ENCODE measurements around the gene KRTAP12-3. TPM values are rescaled to one million over a fixed set of nuclear protein-coding genes. Genes with fewer than 3 reads are reported as not detected.
"Not testable (repeated sequence)": the region's sequence is repeated elsewhere in the genome, so short reads cannot be mapped to it uniquely, and the experiment has no call there.

The KRTAP12-3 gene
- total and polyA plus RNA-seq, 11 donors, result not detected

- DNase-seq (no peak), ATAC-seq (no peak)
- H3K4me3 ChIP-seq, result no peak overlapping the region
- WGBS, 4 donors, result 62 to 81% (median 65%) methylated on average over 11 of the region's 11 CpGs
- H3K9me3 ChIP-seq, result peaks cover 0 to 10% (median 2%) of the 10 kb centered on the region in 12 donors
- intact Hi-C loops (cut with DNase I), result no loop called here
- no peak overlapping the region for H3K27ac ChIP-seq
- peaks cover 0 to 37% (median 13%) of the 10 kb centered on the region in 9 donors for H3K27me3 ChIP-seq
- no peaks in the 10 kb centered on the region for H3K4me1 ChIP-seq
- H3K36me3 ChIP-seq, result no peaks in the 10 kb centered on the region
- TF ChIP-seq POLR2A (IDR thresholded peaks at IDR 0.05), result no peak
- no peak for TF ChIP-seq CTCF (IDR thresholded peaks at IDR 0.05)
These were observed 29.9 kb downstream of the KRTAP12-3 start for GRCh38 chr21:44687671-44688070.

GRCh38 chr21:44689740-44690139 lies 32.0 kb downstream of the KRTAP12-3 start:
- H3K4me1 ChIP-seq; H3K36me3 ChIP-seq; intact Hi-C loops (cut with DNase I); ATAC-seq; DNase-seq; H3K4me3 ChIP-seq; H3K27ac ChIP-seq: not testable (repeated sequence)
- Histone ChIP-seq H3K9me3 (peaks cover 0 to 27% (median 14%) of the 10 kb centered on the region in 12 donors), H3K27me3 (peaks cover 0 to 37% (median 13%) of the 10 kb centered on the region in 9 donors)
- WGBS, 4 donors, result 83 to 92% (median 86%) methylated on average over 3 of the region's 3 CpGs

- intact Hi-C loops (cut with DNase I), result no loop called here
- Histone ChIP-seq H3K36me3 (no peaks in the 10 kb centered on the region), H3K4me1 (no peaks in the 10 kb centered on the region), H3K9me3 (peaks cover 0 to 27% (median 14%) of the 10 kb centered on the region in 12 donors), H3K4me3 (no peak overlapping the region), H3K27ac (no peak overlapping the region), H3K27me3 (peaks cover 0 to 29% (median 13%) of the 10 kb centered on the region in 9 donors)
- TF ChIP-seq POLR2A (IDR thresholded peaks at IDR 0.05), result no peak
- no peak for TF ChIP-seq CTCF (IDR thresholded peaks at IDR 0.05)
- ATAC-seq, result no peak
- no peak for DNase-seq
- WGBS, 4 donors, result 57 to 69% (median 65%) methylated on average over 2 of the region's 2 CpGs
These were observed 34.0 kb downstream of the KRTAP12-3 start for GRCh38 chr21:44691686-44692085.

DNA sequence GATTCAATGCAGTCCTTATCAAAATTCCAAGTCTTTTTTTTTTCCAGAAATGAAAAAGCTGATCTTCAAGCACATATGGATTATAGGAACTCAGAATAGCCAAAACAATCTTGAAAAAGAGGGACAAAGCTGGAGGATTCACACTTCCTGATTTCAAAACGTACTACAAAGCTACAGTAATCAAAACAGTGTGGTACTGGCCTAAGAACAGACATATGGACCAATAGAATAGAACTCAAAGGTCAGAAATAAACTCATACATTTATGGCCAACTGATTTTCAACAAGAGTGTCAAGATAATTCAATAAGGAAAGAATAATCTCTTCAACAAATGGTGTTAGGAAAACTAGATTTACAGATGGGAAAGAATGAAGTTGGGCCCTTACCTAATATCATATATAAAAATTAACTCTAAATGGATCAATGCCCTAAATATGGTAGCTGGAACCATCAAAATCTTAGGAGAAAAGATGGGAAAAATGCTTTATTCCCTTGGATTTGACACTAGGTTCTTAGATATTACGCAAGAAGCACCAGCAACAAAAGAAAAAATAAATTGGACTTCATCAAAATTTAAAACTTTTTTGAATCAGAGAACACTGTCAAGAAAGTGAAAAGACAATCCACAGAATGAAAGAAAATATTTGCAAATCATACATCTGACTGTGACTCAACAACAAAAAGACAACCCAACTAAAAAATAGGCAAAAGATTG lies 35.2 kb downstream of the KRTAP12-3 start:
- no peak overlapping the region for H3K4me3 ChIP-seq
- TF ChIP-seq POLR2A (IDR thresholded peaks at IDR 0.05) (no peak), CTCF (IDR thresholded peaks at IDR 0.05) (no peak)
- DNase-seq (no peak), ATAC-seq (no peak)
- WGBS, 4 donors, result 46 to 79% (median 51%) methylated on average over 2 of the region's 2 CpGs
- H3K36me3 ChIP-seq, result no peaks in the 10 kb centered on the region
- peaks cover 0 to 27% (median 10%) of the 10 kb centered on the region in 9 donors for H3K27me3 ChIP-seq
- intact Hi-C loops (cut with DNase I), result no loop called here
- no peak overlapping the region for H3K27ac ChIP-seq
- peaks cover 0 to 3% (median 0%) of the 10 kb centered on the region in 12 donors for H3K4me1 ChIP-seq
- H3K9me3 ChIP-seq, result peaks cover 0 to 27% (median 14%) of the 10 kb centered on the region in 12 donors

Data from heart left ventricle (tissue), 16 donors.